ENCODE results near the gene MZF1. TPM values are rescaled to one million over a fixed set of nuclear protein-coding genes. Genes with fewer than 3 reads are reported as not detected.

The MZF1 gene
- total and polyA plus RNA-seq, 4 donors, result 4.9 to 21.1 (median 8.8) TPM

DNA sequence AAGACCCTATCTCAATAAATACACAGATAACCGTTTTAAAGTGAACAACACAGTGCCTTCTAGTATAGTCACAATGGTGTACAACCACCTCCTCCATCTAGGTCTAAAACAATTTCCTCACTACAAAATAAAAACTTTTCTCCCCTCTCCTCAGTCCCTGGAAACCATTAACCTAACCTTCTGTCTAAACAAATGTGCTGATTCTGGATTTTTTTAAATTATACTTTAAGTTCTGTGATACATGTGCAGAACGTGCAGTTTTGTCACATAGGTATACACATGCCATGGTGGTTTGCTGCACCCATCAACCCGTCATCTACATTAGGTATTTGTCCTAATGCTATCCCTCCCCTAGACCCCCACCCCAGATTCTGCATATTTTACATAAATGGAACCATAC is 43.7 kb downstream of the MZF1 start:
- TF ChIP-seq TAF1 (conservative IDR thresholded peaks at IDR 0.05) (no peak), HNF4A (conservative IDR thresholded peaks at IDR 0.05) (no peak), SP1 (IDR thresholded peaks at IDR 0.05) (no peak), EGR1 (IDR thresholded peaks at IDR 0.05; ENCODE audit: low read depth in 2 of 2) (no peak)
- H3K9ac ChIP-seq (ENCODE audit: low read depth in 1 of 2, low read length in 2 of 2), result no peak overlapping the region
- DNase-seq (ENCODE audit: low spot score), result no peak
- H3K27ac ChIP-seq (ENCODE audit: low read depth in 1 of 2, low read length in 2 of 2), result no peak overlapping the region
- no peaks in the 10 kb centered on the region for H3K9me3 ChIP-seq (ENCODE audit: control insufficient read depth in 4 of 4, low read length in 3 of 4)
- WGBS, result 73% methylated on average over 3 of the region's 3 CpGs
- no peak overlapping the region for H3K4me3 ChIP-seq (ENCODE audit: low read depth in 1 of 3, low read length in 3 of 3)
- H3K36me3 ChIP-seq (ENCODE audit: control insufficient read depth in 4 of 4, insufficient read depth in 3 of 4, low read depth in 1 of 4, low read length in 3 of 4), result no peaks in the 10 kb centered on the region
- H3K27me3 ChIP-seq (ENCODE audit: control insufficient read depth in 4 of 4, insufficient read depth in 4 of 4, low read length in 3 of 4), result no peaks in the 10 kb centered on the region
- no peaks in the 10 kb centered on the region for H3K4me1 ChIP-seq (ENCODE audit: control insufficient read depth in 4 of 4, insufficient read depth in 4 of 4, low read length in 3 of 4)

DNA sequence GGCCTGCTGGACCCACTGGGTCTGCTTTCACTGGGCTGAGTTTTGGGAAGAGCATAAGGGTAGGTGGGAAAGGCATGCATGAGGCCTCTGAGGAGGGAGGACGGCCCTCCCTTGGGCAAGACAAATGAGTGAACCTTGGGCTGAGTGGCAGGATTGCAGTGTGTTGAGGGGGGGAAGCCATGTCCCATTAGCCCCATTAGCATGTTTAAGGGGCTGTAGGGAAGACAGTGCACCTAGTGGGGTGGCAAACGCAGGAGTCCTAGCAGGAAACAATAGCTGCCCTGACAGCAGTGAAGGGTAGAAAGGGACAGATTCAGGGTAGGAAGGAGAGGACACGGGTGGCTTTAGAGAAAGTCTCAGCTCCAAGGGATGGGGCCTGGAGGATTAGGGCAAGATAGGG is 50.4 kb downstream of the MZF1 start:
- no peak for DNase-seq (ENCODE audit: low spot score)
- H3K4me3 ChIP-seq (ENCODE audit: low read depth in 1 of 3, low read length in 3 of 3), result no peak overlapping the region
- TF ChIP-seq FOXA2 (IDR thresholded peaks at IDR 0.05) (no peak), RAD21 (IDR thresholded peaks at IDR 0.05) (no peak), GABPA (IDR thresholded peaks at IDR 0.05 in 1 of 2, conservative IDR thresholded peaks at IDR 0.05 in 1 of 2) (no peak)
- TF ChIP-seq, protein P1, sequence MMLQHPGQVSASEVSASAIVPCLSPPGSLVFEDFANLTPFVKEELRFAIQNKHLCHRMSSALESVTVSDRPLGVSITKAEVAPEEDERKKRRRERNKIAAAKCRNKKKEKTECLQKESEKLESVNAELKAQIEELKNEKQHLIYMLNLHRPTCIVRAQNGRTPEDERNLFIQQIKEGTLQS (IDR thresholded peaks at IDR 0.05), result no peak
- TF ChIP-seq, protein P2, sequence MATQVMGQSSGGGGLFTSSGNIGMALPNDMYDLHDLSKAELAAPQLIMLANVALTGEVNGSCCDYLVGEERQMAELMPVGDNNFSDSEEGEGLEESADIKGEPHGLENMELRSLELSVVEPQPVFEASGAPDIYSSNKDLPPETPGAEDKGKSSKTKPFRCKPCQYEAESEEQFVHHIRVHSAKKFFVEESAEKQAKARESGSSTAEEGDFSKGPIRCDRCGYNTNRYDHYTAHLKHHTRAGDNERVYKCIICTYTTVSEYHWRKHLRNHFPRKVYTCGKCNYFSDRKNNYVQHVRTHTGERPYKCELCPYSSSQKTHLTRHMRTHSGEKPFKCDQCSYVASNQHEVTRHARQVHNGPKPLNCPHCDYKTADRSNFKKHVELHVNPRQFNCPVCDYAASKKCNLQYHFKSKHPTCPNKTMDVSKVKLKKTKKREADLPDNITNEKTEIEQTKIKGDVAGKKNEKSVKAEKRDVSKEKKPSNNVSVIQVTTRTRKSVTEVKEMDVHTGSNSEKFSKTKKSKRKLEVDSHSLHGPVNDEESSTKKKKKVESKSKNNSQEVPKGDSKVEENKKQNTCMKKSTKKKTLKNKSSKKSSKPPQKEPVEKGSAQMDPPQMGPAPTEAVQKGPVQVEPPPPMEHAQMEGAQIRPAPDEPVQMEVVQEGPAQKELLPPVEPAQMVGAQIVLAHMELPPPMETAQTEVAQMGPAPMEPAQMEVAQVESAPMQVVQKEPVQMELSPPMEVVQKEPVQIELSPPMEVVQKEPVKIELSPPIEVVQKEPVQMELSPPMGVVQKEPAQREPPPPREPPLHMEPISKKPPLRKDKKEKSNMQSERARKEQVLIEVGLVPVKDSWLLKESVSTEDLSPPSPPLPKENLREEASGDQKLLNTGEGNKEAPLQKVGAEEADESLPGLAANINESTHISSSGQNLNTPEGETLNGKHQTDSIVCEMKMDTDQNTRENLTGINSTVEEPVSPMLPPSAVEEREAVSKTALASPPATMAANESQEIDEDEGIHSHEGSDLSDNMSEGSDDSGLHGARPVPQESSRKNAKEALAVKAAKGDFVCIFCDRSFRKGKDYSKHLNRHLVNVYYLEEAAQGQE (IDR thresholded peaks at IDR 0.05), result no peak
- no peak overlapping the region for H3K9ac ChIP-seq (ENCODE audit: low read depth in 1 of 2, low read length in 2 of 2)
- peaks cover 2 to 23% (median 19%) of the 10 kb centered on the region in 4 donors for H3K4me1 ChIP-seq (ENCODE audit: control insufficient read depth in 4 of 4, insufficient read depth in 4 of 4, low read length in 3 of 4)
- no peak overlapping the region for H3K27ac ChIP-seq (ENCODE audit: low read depth in 1 of 2, low read length in 2 of 2)
- 95% methylated on average over 3 of the region's 3 CpGs for WGBS
- no peaks in the 10 kb centered on the region for H3K27me3 ChIP-seq (ENCODE audit: control insufficient read depth in 4 of 4, insufficient read depth in 4 of 4, low read length in 3 of 4)
- no peaks in the 10 kb centered on the region for H3K9me3 ChIP-seq (ENCODE audit: control insufficient read depth in 4 of 4, low read length in 3 of 4)
- no peaks in the 10 kb centered on the region for H3K36me3 ChIP-seq (ENCODE audit: control insufficient read depth in 4 of 4, insufficient read depth in 3 of 4, low read depth in 1 of 4, low read length in 3 of 4)

DNA sequence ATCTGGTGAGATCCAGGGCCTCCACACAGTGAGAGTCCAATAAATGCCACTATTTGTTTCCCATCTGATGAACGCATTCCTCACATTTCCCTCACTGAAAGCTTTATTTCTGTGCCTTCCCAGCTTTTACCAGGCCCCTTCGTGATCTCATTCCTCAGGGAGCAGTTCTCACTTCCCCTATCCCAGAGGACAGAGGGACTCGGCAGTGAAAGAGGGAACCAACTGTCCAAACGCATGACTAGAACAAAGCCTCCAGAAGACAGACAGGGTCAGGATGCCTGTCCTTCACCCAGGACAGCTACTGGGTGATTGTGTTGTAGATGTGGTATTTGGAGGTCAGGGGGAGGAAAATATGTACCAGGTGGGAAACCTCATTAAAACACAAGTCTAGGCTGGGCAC is 51.5 kb downstream of the MZF1 start:
- WGBS, result 84% methylated on average over 4 of the region's 4 CpGs
- H3K27ac ChIP-seq (ENCODE audit: low read depth in 1 of 2, low read length in 2 of 2), result no peak overlapping the region

More for the DNA sequence above, 51.5 kb downstream of the MZF1 start:
- Histone ChIP-seq H3K36me3 (ENCODE audit: control insufficient read depth in 4 of 4, insufficient read depth in 3 of 4, low read depth in 1 of 4, low read length in 3 of 4) (peaks cover 0 to 4% (median under 1%) of the 10 kb centered on the region in 4 donors), H3K9me3 (ENCODE audit: control insufficient read depth in 4 of 4, low read length in 3 of 4) (no peaks in the 10 kb centered on the region), H3K4me1 (ENCODE audit: control insufficient read depth in 4 of 4, insufficient read depth in 4 of 4, low read length in 3 of 4) (peaks cover 2 to 29% (median 20%) of the 10 kb centered on the region in 4 donors), H3K27me3 (ENCODE audit: control insufficient read depth in 4 of 4, insufficient read depth in 4 of 4, low read length in 3 of 4) (no peaks in the 10 kb centered on the region), H3K9ac (ENCODE audit: low read depth in 1 of 2, low read length in 2 of 2) (no peak overlapping the region), H3K4me3 (ENCODE audit: low read depth in 1 of 3, low read length in 3 of 3) (no peak overlapping the region)
- no peak for DNase-seq (ENCODE audit: low spot score)
- TF ChIP-seq EGR1 (IDR thresholded peaks at IDR 0.05; ENCODE audit: low read depth in 2 of 2), result no peak
- TF ChIP-seq, protein P2 (IDR thresholded peaks at IDR 0.05), result no peak
- TF ChIP-seq, protein P3, sequence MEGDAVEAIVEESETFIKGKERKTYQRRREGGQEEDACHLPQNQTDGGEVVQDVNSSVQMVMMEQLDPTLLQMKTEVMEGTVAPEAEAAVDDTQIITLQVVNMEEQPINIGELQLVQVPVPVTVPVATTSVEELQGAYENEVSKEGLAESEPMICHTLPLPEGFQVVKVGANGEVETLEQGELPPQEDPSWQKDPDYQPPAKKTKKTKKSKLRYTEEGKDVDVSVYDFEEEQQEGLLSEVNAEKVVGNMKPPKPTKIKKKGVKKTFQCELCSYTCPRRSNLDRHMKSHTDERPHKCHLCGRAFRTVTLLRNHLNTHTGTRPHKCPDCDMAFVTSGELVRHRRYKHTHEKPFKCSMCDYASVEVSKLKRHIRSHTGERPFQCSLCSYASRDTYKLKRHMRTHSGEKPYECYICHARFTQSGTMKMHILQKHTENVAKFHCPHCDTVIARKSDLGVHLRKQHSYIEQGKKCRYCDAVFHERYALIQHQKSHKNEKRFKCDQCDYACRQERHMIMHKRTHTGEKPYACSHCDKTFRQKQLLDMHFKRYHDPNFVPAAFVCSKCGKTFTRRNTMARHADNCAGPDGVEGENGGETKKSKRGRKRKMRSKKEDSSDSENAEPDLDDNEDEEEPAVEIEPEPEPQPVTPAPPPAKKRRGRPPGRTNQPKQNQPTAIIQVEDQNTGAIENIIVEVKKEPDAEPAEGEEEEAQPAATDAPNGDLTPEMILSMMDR (IDR thresholded peaks at IDR 0.05; ENCODE audit: low read depth, low read length, missing input control), result no peak
